Activated CD4-positive, alpha-beta memory T cell treated with anti-CD3 and anti-CD28 coated beads, Interleukin-2, amount 10 ng/mL, durations not matched to agents 7 days and 5 days (primary cell): ENCODE data around the gene ARSK. TPM values are rescaled to one million over a fixed set of nuclear protein-coding genes. Genes with fewer than 3 reads are reported as not detected.

Source experiments
- CTCF ChIA-PET: fragments of 350-600 bp; sonication (Branson Sonifier 250); formaldehyde crosslinking; loops from one replicate; lab custom pipeline; 2021; ENCODE audit warnings: antibody characterized with exemption, inconsistent platforms; lab: Charles Lee
- POLR2A ChIA-PET: fragments of 350-600 bp; sonication (Branson Sonifier 250); formaldehyde crosslinking; loops from one replicate; lab custom pipeline; 2021; ENCODE audit warnings: antibody characterized with exemption; lab: Charles Lee
- DNase-seq: peaks from one replicate; pipeline ENCODE4 v3.0.0-alpha.2; 2020
- H3K27ac Mint-ChIP-seq: one replicate; pipeline ENCODE4 v1.8.0; 2021; ENCODE audit warnings: mild to moderate bottlenecking, mixed read lengths
- H3K27me3 Mint-ChIP-seq: one replicate; pipeline ENCODE4 v1.8.0; 2021; ENCODE audit warnings: mixed read lengths
- H3K36me3 Mint-ChIP-seq: one replicate; pipeline ENCODE4 v1.8.0; 2021; ENCODE audit warnings: low read depth, mixed read lengths
- H3K4me1 Mint-ChIP-seq: one replicate; pipeline ENCODE4 v1.8.0; 2021; ENCODE audit warnings: mixed read lengths
- H3K4me3 Mint-ChIP-seq: one replicate; pipeline ENCODE4 v1.8.0; 2021; ENCODE audit warnings: mild to moderate bottlenecking, mixed read lengths
- H3K9me3 Mint-ChIP-seq: one replicate; pipeline ENCODE4 v1.8.0; 2021; ENCODE audit warnings: mixed read lengths
- total RNA-seq, 2 experiments: library from RNA; stranded (reverse); gene quantifications; one replicate each; pipeline ENCODE4 v1.2.3, GENCODE V29; 2021

ARSK gene
- total RNA-seq, 2 experiments from 2014 or later, result 4.4 to 4.8 TPM

DNA sequence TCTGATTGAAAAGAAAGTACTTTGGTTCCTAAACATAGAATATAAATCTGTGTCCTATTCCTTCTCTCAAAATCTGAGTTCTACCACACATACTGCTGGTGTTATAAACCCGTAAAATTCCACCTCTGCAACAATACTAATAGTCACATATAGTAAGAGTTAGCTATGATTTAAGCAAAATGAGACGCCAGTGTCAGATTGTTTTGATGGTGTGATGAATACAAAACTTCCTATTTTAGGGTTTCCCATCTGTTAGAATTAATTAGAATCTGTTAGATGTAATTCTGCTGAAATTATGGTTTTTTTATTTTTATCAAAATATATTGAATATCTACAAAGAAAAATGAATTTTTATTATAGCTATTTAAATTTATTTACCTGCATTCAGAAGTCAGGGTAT lies 26.7 kb downstream of the ARSK start:
- H3K4me1 Mint-ChIP-seq, result no peaks in the 10 kb centered on the region
- H3K36me3 Mint-ChIP-seq, result peaks cover 8% of the 10 kb centered on the region
- no peak overlapping the region for H3K27ac Mint-ChIP-seq
- no peaks in the 10 kb centered on the region for H3K27me3 Mint-ChIP-seq
- ChIA-PET POLR2A (no interaction called here), CTCF (no interaction called here)
- no peak for DNase-seq
- no peaks in the 10 kb centered on the region for H3K9me3 Mint-ChIP-seq
- no peak overlapping the region for H3K4me3 Mint-ChIP-seq

DNA sequence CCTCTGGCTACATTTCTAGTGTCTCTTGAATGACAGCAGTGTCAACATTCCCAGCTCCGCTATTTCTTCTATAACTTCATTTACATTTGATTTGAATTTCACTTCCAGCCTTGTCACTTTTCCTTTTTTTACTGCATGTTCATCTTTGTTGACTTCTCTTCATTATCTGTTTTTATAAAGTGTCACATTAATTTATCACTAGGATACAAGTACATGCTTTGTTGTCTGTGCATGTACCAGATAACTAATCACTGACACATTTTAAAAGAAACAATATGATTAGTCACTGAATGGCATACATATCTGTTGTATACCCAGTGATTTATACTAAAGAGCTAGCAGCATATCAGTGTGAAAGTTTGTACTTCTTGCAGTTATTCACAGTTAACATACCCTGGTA lies 29.1 kb downstream of the ARSK start:
- DNase-seq, result no peak
- no peak overlapping the region for H3K27ac Mint-ChIP-seq
- H3K9me3 Mint-ChIP-seq, result no peaks in the 10 kb centered on the region
- H3K4me3 Mint-ChIP-seq, result no peak overlapping the region
- CTCF ChIA-PET, result no interaction called here
- POLR2A ChIA-PET, result no interaction called here
- no peaks in the 10 kb centered on the region for H3K4me1 Mint-ChIP-seq
- peaks cover 8% of the 10 kb centered on the region for H3K36me3 Mint-ChIP-seq
- H3K27me3 Mint-ChIP-seq, result no peaks in the 10 kb centered on the region

DNA sequence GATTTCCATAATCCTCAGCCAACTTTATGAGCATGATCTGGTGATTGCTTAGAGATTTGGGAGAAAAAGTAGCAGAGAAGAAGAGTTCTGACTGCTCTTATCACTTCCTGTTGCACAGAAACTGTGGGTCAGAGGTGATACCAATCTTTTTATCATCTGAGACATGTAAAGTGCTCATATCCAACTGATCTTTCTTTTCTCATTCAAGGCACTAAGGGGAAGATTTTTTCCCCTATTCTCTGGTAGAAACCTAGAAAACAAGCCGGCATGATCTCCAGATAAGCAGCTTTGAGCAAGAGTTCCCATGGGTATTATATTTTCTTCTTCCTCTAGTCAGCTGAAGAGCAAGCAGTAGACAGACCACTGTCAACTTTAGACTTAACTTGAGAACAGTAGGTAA lies 36.0 kb downstream of the ARSK start:
- CTCF ChIA-PET, result no interaction called here
- Mint-ChIP-seq H3K36me3 (no peaks in the 10 kb centered on the region), H3K4me3 (no peak overlapping the region), H3K4me1 (peaks cover 31% of the 10 kb centered on the region), H3K27ac (peak overlapping the region; percentile 40), H3K27me3 (no peaks in the 10 kb centered on the region), H3K9me3 (no peaks in the 10 kb centered on the region)
- POLR2A ChIA-PET, result no interaction called here
- no peak for DNase-seq

DNA sequence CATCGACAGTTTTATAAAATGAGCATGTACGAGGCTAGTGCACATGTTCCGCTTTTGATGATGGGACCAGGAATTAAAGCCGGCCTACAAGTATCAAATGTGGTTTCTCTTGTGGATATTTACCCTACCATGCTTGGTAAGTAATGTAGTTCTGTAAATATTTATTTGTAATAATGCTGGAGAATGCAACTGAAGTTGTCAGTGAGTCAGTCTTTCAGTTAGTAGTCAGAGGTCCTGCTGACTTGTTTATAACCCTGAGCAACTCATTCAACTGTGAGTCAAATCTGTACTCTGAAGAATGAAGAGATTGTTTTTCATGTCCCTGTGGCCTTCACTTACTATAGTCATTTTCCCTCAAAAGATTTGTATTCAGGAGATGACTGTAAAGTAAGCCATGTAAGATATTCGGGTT lies 36.6 kb downstream of the ARSK start:
- Mint-ChIP-seq H3K27ac (peak overlapping the region; percentile 40), H3K9me3 (no peaks in the 10 kb centered on the region), H3K4me3 (no peak overlapping the region), H3K27me3 (no peaks in the 10 kb centered on the region), H3K4me1 (peaks cover 31% of the 10 kb centered on the region), H3K36me3 (no peaks in the 10 kb centered on the region)
- ChIA-PET POLR2A (no interaction called here), CTCF (no interaction called here)
- DNase-seq, result no peak

DNA sequence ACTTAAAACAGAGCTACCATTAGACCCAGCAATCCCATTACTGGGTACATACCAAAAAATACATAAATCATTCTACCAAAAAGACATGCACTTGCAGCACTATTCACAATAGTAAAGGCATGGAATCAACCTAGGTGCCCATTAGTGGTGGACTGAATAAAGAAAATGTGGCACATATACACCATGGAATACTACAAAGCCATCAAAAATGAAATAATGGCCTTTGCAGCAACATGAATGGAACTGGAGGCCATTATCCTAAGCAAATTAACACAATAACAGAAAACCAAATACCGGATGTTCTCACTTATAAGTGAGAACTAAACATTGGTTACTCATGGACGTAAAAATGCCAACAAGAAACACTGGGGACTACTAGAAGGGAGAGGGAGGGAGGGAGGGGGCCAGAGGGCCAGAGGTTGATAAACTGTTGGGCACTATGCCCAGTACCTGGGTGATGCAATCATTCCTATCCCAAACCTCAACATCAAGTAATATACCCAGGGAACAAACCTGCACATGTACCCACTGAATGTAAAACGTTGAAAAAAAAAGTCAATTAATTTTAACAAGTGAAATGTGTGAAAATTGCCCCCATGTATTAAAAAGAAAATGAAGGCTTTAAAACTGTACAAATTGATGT lies 40.5 kb downstream of the ARSK start:
- peaks cover 25% of the 10 kb centered on the region for H3K4me1 Mint-ChIP-seq
- H3K9me3 Mint-ChIP-seq, result no peaks in the 10 kb centered on the region
- DNase-seq, result no peak
- no peak overlapping the region for H3K27ac Mint-ChIP-seq
- CTCF ChIA-PET, result no interaction called here
- no peaks in the 10 kb centered on the region for H3K36me3 Mint-ChIP-seq
- H3K27me3 Mint-ChIP-seq, result no peaks in the 10 kb centered on the region
- H3K4me3 Mint-ChIP-seq, result no peak overlapping the region
- POLR2A ChIA-PET, result no interaction called here

DNA sequence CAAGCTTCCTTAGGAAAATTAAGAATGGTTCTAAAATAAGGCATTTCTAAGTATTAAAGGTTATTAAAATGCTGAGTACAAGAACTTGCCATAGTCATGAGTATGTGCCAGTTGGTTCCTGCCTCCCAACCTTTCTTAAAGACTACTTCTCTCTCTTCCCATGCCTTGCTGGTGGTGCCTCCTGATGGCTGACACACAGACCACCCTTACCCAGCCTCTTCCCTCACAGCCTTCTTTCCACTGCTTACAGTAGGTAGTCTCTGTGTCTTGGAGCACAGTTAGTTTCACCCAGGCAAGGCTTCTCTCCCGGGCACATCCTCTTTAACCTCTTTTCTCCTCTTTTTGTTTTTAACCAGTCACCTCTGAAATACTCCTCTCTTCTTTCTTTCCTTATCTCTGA lies 44.4 kb downstream of the ARSK start:
- Mint-ChIP-seq H3K4me3 (no peak overlapping the region), H3K36me3 (peaks cover 13% of the 10 kb centered on the region), H3K4me1 (no peaks in the 10 kb centered on the region), H3K27me3 (no peaks in the 10 kb centered on the region), H3K9me3 (no peaks in the 10 kb centered on the region), H3K27ac (no peak overlapping the region)
- DNase-seq, result no peak
- POLR2A ChIA-PET, result no interaction called here
- CTCF ChIA-PET, result no interaction called here

DNA sequence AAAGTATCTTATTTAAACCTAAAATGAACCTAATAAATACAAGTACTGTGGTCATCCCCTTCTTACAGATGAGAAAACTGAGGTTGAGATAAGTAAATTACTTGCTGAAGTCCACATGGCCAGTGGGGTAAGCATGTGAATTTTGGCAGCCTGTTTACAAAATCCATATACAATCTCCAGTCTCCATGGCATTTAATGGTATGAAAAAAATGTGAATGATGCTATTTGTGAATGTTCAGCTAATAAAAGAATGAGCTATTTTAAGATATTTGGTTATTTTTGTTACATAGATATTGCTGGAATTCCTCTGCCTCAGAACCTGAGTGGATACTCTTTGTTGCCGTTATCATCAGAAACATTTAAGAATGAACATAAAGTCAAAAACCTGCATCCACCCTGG lies 45.7 kb downstream of the ARSK start:
- peaks cover 15% of the 10 kb centered on the region for H3K36me3 Mint-ChIP-seq
- H3K4me1 Mint-ChIP-seq, result no peaks in the 10 kb centered on the region
- no peak for DNase-seq
- no peak overlapping the region for H3K27ac Mint-ChIP-seq
- no peaks in the 10 kb centered on the region for H3K27me3 Mint-ChIP-seq
- H3K9me3 Mint-ChIP-seq, result no peaks in the 10 kb centered on the region
- no peak overlapping the region for H3K4me3 Mint-ChIP-seq
- ChIA-PET POLR2A (no interaction called here), CTCF (no interaction called here)

DNA sequence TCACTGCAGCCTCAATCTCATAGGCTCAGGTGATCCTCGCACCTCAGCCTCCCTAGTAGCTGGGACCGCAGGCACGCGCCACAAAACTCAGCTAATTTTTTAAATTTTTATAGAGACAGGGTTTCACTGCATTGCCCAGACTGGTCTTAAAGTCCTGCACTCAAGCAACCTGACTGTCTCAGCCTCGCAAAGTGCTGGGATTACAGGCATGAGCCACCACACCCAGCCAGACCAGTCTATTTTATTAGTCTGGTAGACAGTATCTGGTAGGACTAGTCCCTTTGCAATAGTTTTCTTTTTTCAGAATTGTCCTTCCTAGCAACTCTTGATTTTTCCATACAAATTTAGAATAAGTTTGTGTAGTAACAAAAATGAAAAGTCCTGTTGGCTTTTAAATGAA lies 50.9 kb downstream of the ARSK start:
- CTCF ChIA-PET, result no interaction called here
- H3K27ac Mint-ChIP-seq, result no peak overlapping the region
- H3K4me3 Mint-ChIP-seq, result no peak overlapping the region
- H3K4me1 Mint-ChIP-seq, result no peaks in the 10 kb centered on the region
- H3K36me3 Mint-ChIP-seq, result peaks cover 13% of the 10 kb centered on the region
- DNase-seq, result no peak
- H3K27me3 Mint-ChIP-seq, result no peaks in the 10 kb centered on the region
- H3K9me3 Mint-ChIP-seq, result no peaks in the 10 kb centered on the region
- POLR2A ChIA-PET, result no interaction called here

DNA sequence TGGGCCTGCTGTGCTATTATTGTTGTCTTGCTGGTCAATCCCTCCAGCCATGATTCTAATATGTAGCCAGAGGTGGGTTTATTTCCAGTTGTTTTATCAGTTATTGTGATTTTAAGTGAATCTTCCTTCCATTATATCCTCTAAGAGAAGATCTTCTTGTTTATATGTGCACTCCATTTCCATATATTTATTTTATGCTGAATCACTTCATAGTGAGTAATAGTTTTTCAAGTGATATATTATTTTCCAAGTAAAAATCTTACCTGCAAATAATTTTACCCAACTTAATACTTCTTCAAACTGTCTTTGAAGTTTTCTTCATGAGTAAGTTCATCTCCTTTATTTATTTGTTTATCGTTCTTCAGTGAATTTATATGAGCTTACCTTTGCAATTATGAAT lies 51.5 kb downstream of the ARSK start:
- ChIA-PET POLR2A (no interaction called here), CTCF (no interaction called here)
- H3K27ac Mint-ChIP-seq, result no peak overlapping the region
- DNase-seq, result no peak
- no peaks in the 10 kb centered on the region for H3K9me3 Mint-ChIP-seq
- no peak overlapping the region for H3K4me3 Mint-ChIP-seq
- no peaks in the 10 kb centered on the region for H3K4me1 Mint-ChIP-seq
- H3K36me3 Mint-ChIP-seq, result peaks cover 9% of the 10 kb centered on the region
- no peaks in the 10 kb centered on the region for H3K27me3 Mint-ChIP-seq

DNA sequence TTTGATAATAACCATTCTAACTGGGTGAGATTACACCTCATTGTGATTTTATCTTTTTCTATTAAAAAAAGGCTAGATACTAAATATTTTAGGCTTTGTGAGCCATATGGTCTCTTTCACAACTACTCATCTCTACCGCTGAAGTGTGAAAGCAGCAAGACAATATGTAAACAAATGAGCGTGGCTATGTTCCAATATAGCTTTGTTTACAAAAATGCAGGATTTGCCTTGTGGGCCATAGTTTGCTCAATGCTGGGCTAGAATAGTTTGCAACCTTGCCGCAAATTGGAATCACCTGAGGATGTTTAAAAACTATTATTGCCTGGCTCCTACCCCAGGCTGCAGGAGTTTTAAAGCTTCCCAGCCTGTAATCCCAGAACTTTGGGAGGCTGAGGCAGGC lies 54.8 kb downstream of the ARSK start:
- no peak for DNase-seq
- ChIA-PET POLR2A (no interaction called here), CTCF (interaction anchor here (0.8 kb wide), 1 partner anchor 172 kb away, joined by 3 read pairs; no protein-coding TSS in a partner anchor)
- H3K27ac Mint-ChIP-seq, result no peak overlapping the region
- H3K9me3 Mint-ChIP-seq, result peaks cover 15% of the 10 kb centered on the region
- peaks cover 7% of the 10 kb centered on the region for H3K4me1 Mint-ChIP-seq
- no peak overlapping the region for H3K4me3 Mint-ChIP-seq
- H3K36me3 Mint-ChIP-seq, result peaks cover 18% of the 10 kb centered on the region
- no peaks in the 10 kb centered on the region for H3K27me3 Mint-ChIP-seq

DNA sequence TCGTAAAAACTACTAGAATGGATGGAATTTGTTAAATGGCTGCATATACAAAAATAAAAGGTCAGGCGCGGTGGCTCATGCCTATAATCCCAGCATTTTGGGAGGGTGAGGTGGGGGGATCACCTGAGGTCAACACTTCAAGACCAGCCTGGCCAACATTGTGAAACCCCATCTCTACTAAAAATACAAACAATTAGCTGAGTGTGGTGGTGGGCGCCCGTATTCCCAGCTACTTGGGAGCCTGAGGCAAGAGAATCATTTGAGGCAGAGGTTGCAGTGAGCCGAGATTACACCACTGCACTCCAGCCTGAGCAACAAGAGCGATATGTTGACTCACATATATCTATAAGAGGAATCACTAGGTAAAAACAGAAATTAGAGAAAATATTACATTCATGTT lies 55.6 kb downstream of the ARSK start:
- ChIA-PET POLR2A (no interaction called here), CTCF (no interaction called here)
- Mint-ChIP-seq H3K4me3 (no peak overlapping the region), H3K36me3 (peaks cover 18% of the 10 kb centered on the region), H3K4me1 (peaks cover 15% of the 10 kb centered on the region), H3K27ac (no peak overlapping the region), H3K9me3 (peaks cover 15% of the 10 kb centered on the region), H3K27me3 (no peaks in the 10 kb centered on the region)
- DNase-seq, result no peak

DNA sequence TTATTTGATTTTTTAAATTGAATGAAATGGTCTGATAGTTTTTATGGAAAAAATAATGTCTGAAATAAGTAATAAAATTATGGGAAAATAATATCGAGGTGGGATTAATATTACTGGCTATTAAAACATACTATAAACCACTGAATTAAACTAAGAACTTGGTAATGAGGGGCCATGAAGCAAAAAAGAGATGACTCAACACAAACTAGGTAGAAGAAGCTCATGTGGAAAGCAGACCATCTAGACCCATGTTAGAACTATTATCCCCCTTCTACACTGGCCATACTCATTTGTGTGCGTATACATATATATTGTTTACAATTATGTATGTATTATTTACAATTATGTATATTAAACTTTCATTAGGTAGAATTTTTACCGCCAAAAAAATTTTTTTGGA lies 56.5 kb downstream of the ARSK start:
- POLR2A ChIA-PET, result no interaction called here
- CTCF ChIA-PET, result no interaction called here
- Mint-ChIP-seq H3K4me3 (no peak overlapping the region), H3K27ac (no peak overlapping the region), H3K27me3 (no peaks in the 10 kb centered on the region), H3K36me3 (peaks cover 18% of the 10 kb centered on the region), H3K4me1 (peaks cover 15% of the 10 kb centered on the region), H3K9me3 (peaks cover 15% of the 10 kb centered on the region)
- DNase-seq, result no peak

DNA sequence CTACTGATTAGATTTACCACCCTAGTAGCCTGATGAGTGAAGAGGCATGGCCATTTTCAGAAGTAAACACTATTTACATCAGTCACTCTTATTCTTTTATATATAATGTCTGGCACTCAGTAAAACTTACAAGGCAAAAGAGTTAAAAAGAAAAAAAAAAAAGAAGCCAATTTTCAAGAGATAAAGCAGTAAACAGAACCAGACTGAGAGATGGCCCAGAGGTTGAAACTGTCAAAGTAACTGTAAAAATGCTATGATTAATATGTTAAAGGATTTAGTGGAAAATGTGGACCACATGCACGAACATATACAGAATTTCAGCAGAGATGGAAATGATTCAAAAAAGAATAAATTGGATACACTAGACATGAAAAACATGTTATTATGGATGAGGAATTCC lies 58.6 kb downstream of the ARSK start:
- ChIA-PET POLR2A (no interaction called here), CTCF (no interaction called here)
- H3K9me3 Mint-ChIP-seq, result peaks cover 15% of the 10 kb centered on the region
- H3K27me3 Mint-ChIP-seq, result peaks cover under 1% of the 10 kb centered on the region
- H3K36me3 Mint-ChIP-seq, result peaks cover 20% of the 10 kb centered on the region
- H3K4me3 Mint-ChIP-seq, result no peak overlapping the region
- H3K4me1 Mint-ChIP-seq, result peaks cover 17% of the 10 kb centered on the region
- no peak for DNase-seq
- H3K27ac Mint-ChIP-seq, result no peak overlapping the region

DNA sequence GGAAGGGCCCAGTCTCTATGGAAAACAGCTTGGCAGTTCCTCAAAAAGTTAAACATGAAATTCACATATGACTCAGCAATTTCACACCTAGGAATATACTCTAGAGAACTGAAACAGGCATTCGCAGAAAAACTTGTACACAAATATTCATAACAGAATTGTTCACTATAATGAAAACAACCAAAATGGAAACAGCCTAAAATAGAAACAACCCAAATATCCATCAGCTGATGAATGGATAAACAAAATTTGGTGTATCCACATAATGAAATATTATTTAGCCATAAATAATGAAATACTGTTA lies 60.2 kb downstream of the ARSK start:
- DNase-seq, result no peak
- POLR2A ChIA-PET, result no interaction called here
- Mint-ChIP-seq H3K4me1 (peaks cover 33% of the 10 kb centered on the region), H3K9me3 (peaks cover 15% of the 10 kb centered on the region), H3K27me3 (peaks cover 3% of the 10 kb centered on the region), H3K36me3 (peaks cover 20% of the 10 kb centered on the region), H3K27ac (no peak overlapping the region), H3K4me3 (no peak overlapping the region)
- CTCF ChIA-PET, result no interaction called here
